ENCODE results near the gene BTBD9.

DNA sequence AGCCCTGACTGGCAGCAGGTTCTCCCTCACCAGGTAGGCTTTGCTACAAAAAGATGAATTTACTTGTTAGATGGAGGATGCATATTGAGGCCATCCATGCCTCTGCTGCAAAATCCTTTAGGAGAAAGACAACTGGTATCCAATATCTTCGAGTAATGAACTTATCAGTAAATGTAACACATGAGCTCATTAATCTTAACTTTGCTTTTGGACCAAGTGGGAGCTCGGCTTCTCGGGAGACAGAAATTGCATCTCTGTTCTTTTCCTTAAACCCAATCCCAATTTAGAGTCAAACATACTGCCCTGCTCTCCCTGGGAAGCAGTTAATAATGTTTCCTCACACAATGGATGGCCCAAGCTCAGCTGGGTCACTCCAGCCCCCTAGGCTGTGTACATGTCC lies 489.7 kb downstream of the BTBD9 start:
- TF ChIP-seq CTCF (optimal IDR thresholded peaks at IDR 0.05 in 1 of 3, IDR thresholded peaks at IDR 0.05 in 1 of 3, conservative IDR thresholded peaks at IDR 0.05 in 1 of 3; ENCODE audit: extremely low read depth in 1 of 3, insufficient read depth in 2 of 3, low read length in 3 of 3) (no peak), EZH2 (IDR thresholded peaks at IDR 0.05; ENCODE audit: low read length) (no peak)
